Smooth muscle cell of the pulmonary artery (primary cell): ENCODE results near the gene DCP2. TPM values are rescaled to one million over a fixed set of nuclear protein-coding genes. Genes with fewer than 3 reads are reported as not detected.

ENCODE experiments used
- total RNA-seq: library from RNA; depleted of rRNA; stranded (reverse); fragments of >200 nt; gene quantifications from 2 replicates; pipeline ENCODE4 v1.2.3, GENCODE V29; 2014

The DCP2 gene
- total RNA-seq = 27.4 and 30.3 TPM in 2 replicates

DNA sequence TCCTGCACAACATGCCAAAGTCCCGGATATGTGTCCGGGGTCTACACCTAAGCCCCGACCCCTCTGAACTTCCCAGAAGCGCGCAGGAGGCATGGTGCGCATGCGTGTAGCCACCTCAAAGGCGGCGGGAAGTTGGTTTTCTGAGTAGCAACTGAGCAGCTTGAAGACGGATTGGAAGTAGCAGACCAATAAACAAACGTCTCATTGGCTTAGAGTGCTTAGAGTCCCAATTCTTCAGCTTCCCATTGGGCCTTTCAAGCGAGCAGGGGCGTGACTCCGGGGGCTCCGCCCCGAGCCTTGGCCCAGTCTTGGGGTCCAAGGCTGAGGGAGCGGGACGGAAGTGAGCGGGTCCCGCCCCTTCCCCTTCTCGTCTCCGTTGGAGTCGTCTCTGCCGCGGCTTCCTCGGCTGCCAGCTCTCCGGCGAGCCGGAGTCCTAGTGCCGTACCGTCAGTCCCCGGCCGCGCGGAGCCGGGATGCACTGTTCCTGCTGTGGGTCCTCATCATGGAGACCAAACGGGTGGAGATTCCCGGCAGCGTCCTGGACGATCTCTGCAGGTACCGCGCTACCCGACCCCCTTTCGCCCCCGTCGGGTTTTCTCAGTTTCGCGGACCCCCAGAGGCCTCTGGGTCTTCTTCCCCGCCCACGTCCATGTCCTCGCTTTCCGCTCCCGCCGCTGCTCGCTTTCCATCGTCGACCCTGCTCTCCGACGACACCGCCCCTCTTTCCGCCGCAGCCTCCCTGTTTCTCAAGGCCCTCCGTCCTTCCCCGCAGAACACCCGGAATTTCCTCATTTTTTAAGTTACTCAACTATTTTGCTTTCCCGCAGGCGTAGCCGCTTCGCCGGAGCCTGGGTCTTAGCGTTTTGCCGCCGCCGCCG lies at the start of gene DCP2:
TSS of gene DCP2 (plus strand) at position 367 of the 878 bp plus-strand sequence. CDS start at position 503, 136 bp downstream.

Other genes with a start within 250 kb of the DCP2 start
- 74.2 and 83.9 TPM in 2 replicates for gene APC, start 238.9 kb upstream of the DCP2 start, total RNA-seq
- 39.0 and 39.9 TPM in 2 replicates for gene SRP19, start 115.5 kb upstream of the DCP2 start, total RNA-seq
- 63.2 and 74.2 TPM in 2 replicates for gene REEP5, start 54.6 kb upstream of the DCP2 start, total RNA-seq